Retina (tissue), 1 donor: ENCODE results near the gene WDR43.
"Not testable (repeated sequence)": the region's sequence is repeated elsewhere in the genome, so short reads cannot be mapped to it uniquely, and the experiment has no call there.

Source experiments
- DNase-seq: peaks from one replicate; pipeline ENCODE4 v3.0.0-alpha.2; 2016

Gene WDR43

GRCh38 chr2:28970464-28971160 is 76.1 kb downstream of the WDR43 start:
- no peak for DNase-seq

- DNase-seq = no peak
These were observed 78.4 kb downstream of the WDR43 start for GRCh38 chr2:28972778-28973335.

GRCh38 chr2:28974252-28974651 is 79.8 kb downstream of the WDR43 start:
- DNase-seq = no peak

GRCh38 chr2:28975671-28976070 is 81.2 kb downstream of the WDR43 start:
- no peak for DNase-seq

GRCh38 chr2:28976584-28976983 is 82.1 kb downstream of the WDR43 start:
- no peak for DNase-seq

- DNase-seq = no peak
These were observed 82.9 kb downstream of the WDR43 start for GRCh38 chr2:28977176-28977875.

- DNase-seq = not testable (repeated sequence)
These were observed 83.5 kb downstream of the WDR43 start for GRCh38 chr2:28978001-28978400.

GRCh38 chr2:28978606-28979005 is 84.1 kb downstream of the WDR43 start:
- no peak for DNase-seq

- DNase-seq = no peak
These were observed 84.6 kb downstream of the WDR43 start for GRCh38 chr2:28979041-28979440.

GRCh38 chr2:28979576-28980366 is 85.3 kb downstream of the WDR43 start:
- DNase-seq = no peak

- no peak for DNase-seq
These were observed 86.0 kb downstream of the WDR43 start for GRCh38 chr2:28980368-28981015.

GRCh38 chr2:28981016-28981441 is 86.6 kb downstream of the WDR43 start, which contains the start of gene TOGARAM2:
TOGARAM2 (plus strand) TSS chr2:28981298; CDS start chr2:28994835, 13,537 bp downstream.
- DNase-seq = peak; percentile 22

- DNase-seq = no peak
These were observed 87.3 kb downstream of the WDR43 start for GRCh38 chr2:28981620-28982376.

- DNase-seq = no peak
These were observed 88.0 kb downstream of the WDR43 start for GRCh38 chr2:28982381-28982950.

GRCh38 chr2:28986429-28986828 is 92.0 kb downstream of the WDR43 start:
- DNase-seq = no peak

GRCh38 chr2:28989973-28990372 is 95.5 kb downstream of the WDR43 start:
- no peak for DNase-seq

- no peak for DNase-seq
These were observed 96.0 kb downstream of the WDR43 start for GRCh38 chr2:28990445-28990844.

GRCh38 chr2:28991021-28991420 is 96.6 kb downstream of the WDR43 start:
- DNase-seq = no peak

- DNase-seq = no peak
These were observed 97.0 kb downstream of the WDR43 start for GRCh38 chr2:28991460-28991859.

GRCh38 chr2:28993206-28993960 is 98.9 kb downstream of the WDR43 start:
- DNase-seq = no peak

- DNase-seq = no peak
These were observed 99.6 kb downstream of the WDR43 start for GRCh38 chr2:28994074-28994473.
